ENCODE measurements around the gene SLC6A19.

The SLC6A19 gene

DNA sequence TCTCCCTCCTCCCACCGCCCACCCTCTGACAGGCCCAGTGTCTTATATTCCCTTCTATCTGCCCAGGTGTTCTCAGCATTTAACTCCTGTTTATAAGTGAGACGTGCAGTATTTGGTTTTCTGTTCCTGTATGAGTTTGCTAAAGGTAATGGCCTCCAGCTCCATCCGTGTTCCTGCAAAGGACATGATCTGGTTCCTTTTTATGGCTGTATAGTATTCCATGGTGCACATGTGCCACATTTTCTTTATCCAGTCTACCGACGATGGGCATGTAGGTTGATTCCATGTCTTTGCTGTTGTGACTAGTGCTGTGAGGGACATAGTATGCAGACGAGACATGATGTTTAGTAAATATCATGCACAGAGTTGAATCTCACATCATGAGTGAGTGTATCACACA is 7.0 kb upstream of the SLC6A19 start:
- TF ChIP-seq, protein P1, sequence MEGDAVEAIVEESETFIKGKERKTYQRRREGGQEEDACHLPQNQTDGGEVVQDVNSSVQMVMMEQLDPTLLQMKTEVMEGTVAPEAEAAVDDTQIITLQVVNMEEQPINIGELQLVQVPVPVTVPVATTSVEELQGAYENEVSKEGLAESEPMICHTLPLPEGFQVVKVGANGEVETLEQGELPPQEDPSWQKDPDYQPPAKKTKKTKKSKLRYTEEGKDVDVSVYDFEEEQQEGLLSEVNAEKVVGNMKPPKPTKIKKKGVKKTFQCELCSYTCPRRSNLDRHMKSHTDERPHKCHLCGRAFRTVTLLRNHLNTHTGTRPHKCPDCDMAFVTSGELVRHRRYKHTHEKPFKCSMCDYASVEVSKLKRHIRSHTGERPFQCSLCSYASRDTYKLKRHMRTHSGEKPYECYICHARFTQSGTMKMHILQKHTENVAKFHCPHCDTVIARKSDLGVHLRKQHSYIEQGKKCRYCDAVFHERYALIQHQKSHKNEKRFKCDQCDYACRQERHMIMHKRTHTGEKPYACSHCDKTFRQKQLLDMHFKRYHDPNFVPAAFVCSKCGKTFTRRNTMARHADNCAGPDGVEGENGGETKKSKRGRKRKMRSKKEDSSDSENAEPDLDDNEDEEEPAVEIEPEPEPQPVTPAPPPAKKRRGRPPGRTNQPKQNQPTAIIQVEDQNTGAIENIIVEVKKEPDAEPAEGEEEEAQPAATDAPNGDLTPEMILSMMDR (IDR thresholded peaks at IDR 0.05; ENCODE audit: extremely low read depth, insufficient read depth, missing control alignments) = no peak
- in situ Hi-C loops (cut with MboI; ENCODE audit: low pct_unique_long_range_greater_than_20kb, low sequenced_read_pairs, unreplicated experiment) = no loop called here

DNA sequence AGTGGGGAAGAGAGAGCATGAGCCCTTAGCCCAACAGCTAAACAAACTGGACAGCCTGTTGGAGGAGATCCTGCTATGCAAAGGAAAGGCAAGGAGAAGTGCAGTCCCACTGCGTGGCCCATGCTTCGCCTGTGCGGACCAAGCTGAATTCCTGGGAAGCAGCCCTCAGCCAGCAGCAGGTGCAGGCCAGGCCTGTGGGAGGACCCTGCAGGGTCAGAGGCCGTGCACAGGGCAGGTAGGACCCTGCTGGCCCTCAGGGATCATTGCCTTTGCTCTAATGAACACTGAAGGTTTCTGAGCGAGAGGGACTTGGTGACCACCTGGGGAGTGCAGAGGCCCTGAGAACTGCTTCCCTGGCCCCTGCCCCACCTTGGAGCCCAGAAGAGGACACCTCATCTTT is 6.0 kb upstream of the SLC6A19 start:
- in situ Hi-C loops (cut with MboI; ENCODE audit: low pct_unique_long_range_greater_than_20kb, low sequenced_read_pairs, unreplicated experiment) = no loop called here
- DNase-seq (ENCODE audit: low spot score) = no peak
- TF ChIP-seq, protein P1 (IDR thresholded peaks at IDR 0.05; ENCODE audit: extremely low read depth, insufficient read depth, missing control alignments) = no peak

More for the DNA sequence above, 7.0 kb upstream of the SLC6A19 start:
- no peak for DNase-seq (ENCODE audit: low spot score)

GRCh38 chr5:1195916-1196315 is 5.5 kb upstream of the SLC6A19 start:
- in situ Hi-C loops (cut with MboI; ENCODE audit: low pct_unique_long_range_greater_than_20kb, low sequenced_read_pairs, unreplicated experiment) = no loop called here
- DNase-seq (ENCODE audit: low spot score) = no peak
- TF ChIP-seq, protein P1 (IDR thresholded peaks at IDR 0.05; ENCODE audit: extremely low read depth, insufficient read depth, missing control alignments) = no peak

DNA sequence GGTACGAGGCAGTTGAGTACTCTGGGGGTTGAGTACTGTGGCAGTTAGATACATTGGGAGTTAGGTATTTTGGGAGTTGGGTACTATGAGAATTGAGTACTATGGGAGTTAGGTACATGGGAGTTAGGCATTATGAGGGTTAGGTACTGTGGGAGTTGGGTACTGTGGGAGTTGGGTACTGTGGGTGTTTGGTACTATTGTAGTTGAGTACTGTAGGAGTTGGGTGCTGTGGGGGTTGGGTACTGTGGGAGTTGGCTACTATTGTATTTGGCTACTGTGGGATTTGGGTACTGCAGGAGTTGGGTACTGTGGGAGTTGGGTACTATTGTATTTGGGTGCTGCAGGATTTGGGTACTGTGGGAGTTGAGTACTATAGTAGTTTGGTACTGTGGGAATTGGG is 4.8 kb upstream of the SLC6A19 start:
- in situ Hi-C loops (cut with MboI; ENCODE audit: low pct_unique_long_range_greater_than_20kb, low sequenced_read_pairs, unreplicated experiment) = no loop called here
- TF ChIP-seq, protein P1 (IDR thresholded peaks at IDR 0.05; ENCODE audit: extremely low read depth, insufficient read depth, missing control alignments) = no peak
- DNase-seq (ENCODE audit: low spot score) = no peak

DNA sequence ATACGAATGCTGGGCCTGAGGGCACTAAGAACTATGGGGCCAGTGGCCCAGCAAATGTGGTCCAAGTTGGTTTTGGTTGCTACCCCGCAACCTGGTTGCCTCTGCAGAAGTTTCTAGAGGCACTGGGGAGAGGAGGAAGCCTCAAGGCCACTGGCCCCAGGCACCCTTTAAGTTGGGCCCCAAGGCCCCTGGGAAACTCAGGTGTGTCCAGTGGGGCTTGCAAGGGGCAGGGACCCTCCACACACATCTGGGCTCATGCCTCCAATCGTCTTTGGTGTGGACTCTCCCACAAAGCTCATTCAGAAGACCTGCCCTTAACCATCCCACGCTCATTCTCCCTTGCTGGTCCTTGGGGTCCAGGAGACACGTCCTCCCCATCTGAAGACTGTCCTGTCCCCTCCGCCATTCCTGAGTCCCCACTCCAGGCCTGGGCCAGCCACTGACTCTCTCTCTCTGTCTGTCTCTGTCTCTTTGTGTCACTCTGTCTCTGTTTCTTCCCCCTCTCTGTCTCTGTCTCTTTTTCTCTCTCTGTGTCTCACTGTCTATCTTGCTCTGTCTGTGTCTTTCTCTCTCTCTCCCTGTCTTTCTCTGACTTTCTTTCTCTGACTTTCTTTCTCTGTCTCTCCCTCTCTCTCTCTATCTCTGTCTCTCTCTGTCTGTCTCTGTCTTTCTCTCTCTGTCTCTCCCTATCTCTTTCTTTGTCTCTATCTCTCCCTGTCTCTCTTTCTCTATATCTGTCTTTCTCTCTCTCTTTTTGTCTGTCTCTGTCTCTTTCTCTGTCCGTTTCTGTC is 3.3 kb upstream of the SLC6A19 start:
- in situ Hi-C loops (cut with MboI; ENCODE audit: low pct_unique_long_range_greater_than_20kb, low sequenced_read_pairs, unreplicated experiment) = no loop called here
- TF ChIP-seq, protein P1 (IDR thresholded peaks at IDR 0.05; ENCODE audit: extremely low read depth, insufficient read depth, missing control alignments) = no peak
- no peak for DNase-seq (ENCODE audit: low spot score)

DNA sequence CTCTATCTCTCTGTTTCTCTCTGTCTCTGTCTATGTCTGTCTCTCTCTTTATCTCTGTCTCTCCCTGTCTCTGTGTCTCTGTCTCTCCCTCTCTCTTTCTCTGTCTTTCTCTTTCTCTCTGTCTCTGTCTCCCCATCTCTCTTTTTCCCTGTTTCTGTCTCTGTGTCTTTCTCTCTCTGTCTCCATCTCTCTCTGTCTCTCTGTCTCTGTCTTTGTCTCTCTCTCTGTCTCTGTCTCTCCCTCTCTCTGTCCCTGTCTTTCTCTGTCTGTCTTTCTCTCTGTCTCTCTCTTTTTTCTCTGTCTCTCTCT is 2.1 kb upstream of the SLC6A19 start:
- DNase-seq (ENCODE audit: low spot score) = no peak
- in situ Hi-C loops (cut with MboI; ENCODE audit: low pct_unique_long_range_greater_than_20kb, low sequenced_read_pairs, unreplicated experiment) = no loop called here
- TF ChIP-seq, protein P1 (IDR thresholded peaks at IDR 0.05; ENCODE audit: extremely low read depth, insufficient read depth, missing control alignments) = no peak

All from GM13977 (cell line).